ENCODE data around the gene UROD. TPM values are rescaled to one million over a fixed set of nuclear protein-coding genes. Genes with fewer than 3 reads are reported as not detected.
"Not testable (repeated sequence)": the region's sequence is repeated elsewhere in the genome, so short reads cannot be mapped to it uniquely, and the experiment has no call there.

The UROD gene
- polyA plus RNA-seq, 1 donor from 2014 or later: 96.9 TPM

DNA sequence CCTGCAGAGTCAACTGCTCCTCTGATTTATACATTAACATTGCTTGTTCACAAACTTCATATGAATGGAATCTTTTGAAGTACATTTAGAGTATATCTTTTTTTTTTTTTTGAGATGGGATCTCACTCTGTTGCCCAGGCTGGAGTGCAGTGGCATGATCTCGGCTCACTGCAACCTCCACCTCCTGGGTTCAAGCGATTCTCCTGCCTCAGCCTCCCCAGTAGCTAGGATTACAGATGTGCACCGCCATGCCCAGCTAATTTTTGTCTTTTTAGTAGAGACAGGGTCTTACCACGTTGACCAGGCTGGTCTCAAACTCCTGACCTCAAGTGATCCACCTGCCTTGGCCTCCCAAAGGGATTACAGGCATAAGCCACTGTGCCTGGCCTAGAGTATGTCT lies 34.7 kb upstream of the UROD start:
- not testable (repeated sequence) for H3K79me2 ChIP-seq (replicated peaks; ENCODE audit: insufficient read depth, low read length); H3K9me3 ChIP-seq (ENCODE audit: low read length); H4K20me1 ChIP-seq (ENCODE audit: insufficient read depth); H3K27ac ChIP-seq (ENCODE audit: low read length); H3K9ac ChIP-seq (ENCODE audit: low read length); H3K4me2 ChIP-seq (ENCODE audit: low read length); H3K36me3 ChIP-seq (ENCODE audit: insufficient read depth, low read length); H3K9me2 ChIP-seq (ENCODE audit: insufficient read depth, low read length); H3K27me3 ChIP-seq (ENCODE audit: insufficient read depth, low read depth, low read length); H2AFZ ChIP-seq (ENCODE audit: low read depth, low read length); H3F3A ChIP-seq (ENCODE audit: insufficient read depth, low read length, poor library complexity, severe bottlenecking); H3K4me3 ChIP-seq (ENCODE audit: low read length)

DNA sequence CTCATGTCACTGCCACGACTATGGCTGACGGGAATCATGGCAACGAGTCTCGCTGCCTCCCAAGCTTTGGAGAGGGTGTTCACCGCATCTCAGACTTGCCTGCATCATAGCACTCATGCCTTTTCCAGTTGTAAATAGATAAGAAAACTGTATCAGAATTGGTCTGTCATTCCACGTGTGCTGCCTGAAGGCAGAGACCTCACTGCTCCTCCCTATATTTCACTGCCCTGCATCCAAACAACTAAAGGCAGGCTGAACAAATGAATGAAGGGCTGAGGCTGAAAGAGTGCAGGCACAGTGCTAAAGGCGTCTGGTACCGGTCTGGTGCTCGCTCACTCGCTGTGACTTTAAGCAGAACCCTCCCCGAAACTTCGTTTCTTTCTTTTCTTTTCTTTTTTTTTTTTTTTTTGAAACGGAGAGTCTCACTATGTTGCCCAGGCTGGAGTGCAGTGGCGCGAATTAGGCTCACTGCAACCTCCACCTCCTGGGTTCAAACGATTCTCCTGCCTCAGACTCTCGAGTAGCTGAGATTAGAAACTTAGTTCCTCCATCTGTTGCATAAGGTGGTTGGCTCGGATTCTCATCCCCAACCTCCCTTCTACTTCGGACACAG lies 26.2 kb upstream of the UROD start:
- no peaks in the 10 kb centered on the region for H3K27me3 ChIP-seq (ENCODE audit: insufficient read depth, low read depth, low read length)
- TF ChIP-seq EZH2 (IDR thresholded peaks at IDR 0.05; ENCODE audit: borderline replicate concordance, insufficient read depth, low read length, poor library complexity, severe bottlenecking): no peak
- TF ChIP-seq TAF1 (IDR thresholded peaks at IDR 0.05; ENCODE audit: low read depth): no peak
- TF ChIP-seq POLR2AphosphoS5 (IDR thresholded peaks at IDR 0.05): no peak
- no peak for TF ChIP-seq RAD21 (conservative IDR thresholded peaks at IDR 0.05)
- TF ChIP-seq, protein P1, sequence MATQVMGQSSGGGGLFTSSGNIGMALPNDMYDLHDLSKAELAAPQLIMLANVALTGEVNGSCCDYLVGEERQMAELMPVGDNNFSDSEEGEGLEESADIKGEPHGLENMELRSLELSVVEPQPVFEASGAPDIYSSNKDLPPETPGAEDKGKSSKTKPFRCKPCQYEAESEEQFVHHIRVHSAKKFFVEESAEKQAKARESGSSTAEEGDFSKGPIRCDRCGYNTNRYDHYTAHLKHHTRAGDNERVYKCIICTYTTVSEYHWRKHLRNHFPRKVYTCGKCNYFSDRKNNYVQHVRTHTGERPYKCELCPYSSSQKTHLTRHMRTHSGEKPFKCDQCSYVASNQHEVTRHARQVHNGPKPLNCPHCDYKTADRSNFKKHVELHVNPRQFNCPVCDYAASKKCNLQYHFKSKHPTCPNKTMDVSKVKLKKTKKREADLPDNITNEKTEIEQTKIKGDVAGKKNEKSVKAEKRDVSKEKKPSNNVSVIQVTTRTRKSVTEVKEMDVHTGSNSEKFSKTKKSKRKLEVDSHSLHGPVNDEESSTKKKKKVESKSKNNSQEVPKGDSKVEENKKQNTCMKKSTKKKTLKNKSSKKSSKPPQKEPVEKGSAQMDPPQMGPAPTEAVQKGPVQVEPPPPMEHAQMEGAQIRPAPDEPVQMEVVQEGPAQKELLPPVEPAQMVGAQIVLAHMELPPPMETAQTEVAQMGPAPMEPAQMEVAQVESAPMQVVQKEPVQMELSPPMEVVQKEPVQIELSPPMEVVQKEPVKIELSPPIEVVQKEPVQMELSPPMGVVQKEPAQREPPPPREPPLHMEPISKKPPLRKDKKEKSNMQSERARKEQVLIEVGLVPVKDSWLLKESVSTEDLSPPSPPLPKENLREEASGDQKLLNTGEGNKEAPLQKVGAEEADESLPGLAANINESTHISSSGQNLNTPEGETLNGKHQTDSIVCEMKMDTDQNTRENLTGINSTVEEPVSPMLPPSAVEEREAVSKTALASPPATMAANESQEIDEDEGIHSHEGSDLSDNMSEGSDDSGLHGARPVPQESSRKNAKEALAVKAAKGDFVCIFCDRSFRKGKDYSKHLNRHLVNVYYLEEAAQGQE (IDR thresholded peaks at IDR 0.05; ENCODE audit: borderline replicate concordance): no peak
- TF ChIP-seq, protein P2, sequence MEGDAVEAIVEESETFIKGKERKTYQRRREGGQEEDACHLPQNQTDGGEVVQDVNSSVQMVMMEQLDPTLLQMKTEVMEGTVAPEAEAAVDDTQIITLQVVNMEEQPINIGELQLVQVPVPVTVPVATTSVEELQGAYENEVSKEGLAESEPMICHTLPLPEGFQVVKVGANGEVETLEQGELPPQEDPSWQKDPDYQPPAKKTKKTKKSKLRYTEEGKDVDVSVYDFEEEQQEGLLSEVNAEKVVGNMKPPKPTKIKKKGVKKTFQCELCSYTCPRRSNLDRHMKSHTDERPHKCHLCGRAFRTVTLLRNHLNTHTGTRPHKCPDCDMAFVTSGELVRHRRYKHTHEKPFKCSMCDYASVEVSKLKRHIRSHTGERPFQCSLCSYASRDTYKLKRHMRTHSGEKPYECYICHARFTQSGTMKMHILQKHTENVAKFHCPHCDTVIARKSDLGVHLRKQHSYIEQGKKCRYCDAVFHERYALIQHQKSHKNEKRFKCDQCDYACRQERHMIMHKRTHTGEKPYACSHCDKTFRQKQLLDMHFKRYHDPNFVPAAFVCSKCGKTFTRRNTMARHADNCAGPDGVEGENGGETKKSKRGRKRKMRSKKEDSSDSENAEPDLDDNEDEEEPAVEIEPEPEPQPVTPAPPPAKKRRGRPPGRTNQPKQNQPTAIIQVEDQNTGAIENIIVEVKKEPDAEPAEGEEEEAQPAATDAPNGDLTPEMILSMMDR (IDR thresholded peaks at IDR 0.05; ENCODE audit: poor library complexity, severe bottlenecking): no peak
- no peak for TF ChIP-seq SMC3 (conservative IDR thresholded peaks at IDR 0.05; ENCODE audit: poor library complexity)
- TF ChIP-seq MXI1 (conservative IDR thresholded peaks at IDR 0.05; ENCODE audit: poor library complexity, severe bottlenecking): no peak
- no peak for TF ChIP-seq EP300 (conservative IDR thresholded peaks at IDR 0.05; ENCODE audit: poor library complexity, severe bottlenecking)
- no peaks in the 10 kb centered on the region for H4K20me1 ChIP-seq (ENCODE audit: insufficient read depth)
- H3K9me2 ChIP-seq (ENCODE audit: insufficient read depth, low read length): no peaks in the 10 kb centered on the region
- H3K4me2 ChIP-seq (ENCODE audit: low read length): peak overlapping the region; percentile 71
- no peak overlapping the region for H3K27ac ChIP-seq (ENCODE audit: low read length)
- H3F3A ChIP-seq (ENCODE audit: insufficient read depth, low read length, poor library complexity, severe bottlenecking): no peaks in the 10 kb centered on the region
- H3K79me2 ChIP-seq (replicated peaks; ENCODE audit: insufficient read depth, low read length): peaks cover 6% of the 10 kb centered on the region
- peak overlapping the region; percentile 87 for H3K4me3 ChIP-seq (ENCODE audit: low read length)
- H2AFZ ChIP-seq (ENCODE audit: low read depth, low read length): peak overlapping the region; percentile 58
- no peaks in the 10 kb centered on the region for H3K9me3 ChIP-seq (ENCODE audit: low read length)
- no peaks in the 10 kb centered on the region for H3K36me3 ChIP-seq (ENCODE audit: insufficient read depth, low read length)
- H3K9ac ChIP-seq (ENCODE audit: low read length): peak overlapping the region; percentile 54

All from neural cell (in vitro differentiated cells).